SU-DHL-6 (cell line): ENCODE data around the gene P3H1.

Experiments used
- CTCF ChIP-seq: fragments of 200-600 bp; sonication (generic); IDR thresholded peaks from one replicate; pipeline ENCODE4 v1.5.1; 2017; ENCODE audit warnings: antibody characterized with exemption, mild to moderate bottlenecking, low read length, moderate library complexity; ENCODE audit not compliant: insufficient read depth, poor library complexity, severe bottlenecking
- EZH2phosphoT487 ChIP-seq: fragments of 200-600 bp; sonication (generic), shearing (Covaris generic); conservative IDR thresholded peaks from 2 replicates; pipeline ENCODE4 v1.6.1; 2018; ENCODE audit warnings: mild to moderate bottlenecking, antibody characterized with exemption, low read length, moderate library complexity, mixed read lengths

DNA sequence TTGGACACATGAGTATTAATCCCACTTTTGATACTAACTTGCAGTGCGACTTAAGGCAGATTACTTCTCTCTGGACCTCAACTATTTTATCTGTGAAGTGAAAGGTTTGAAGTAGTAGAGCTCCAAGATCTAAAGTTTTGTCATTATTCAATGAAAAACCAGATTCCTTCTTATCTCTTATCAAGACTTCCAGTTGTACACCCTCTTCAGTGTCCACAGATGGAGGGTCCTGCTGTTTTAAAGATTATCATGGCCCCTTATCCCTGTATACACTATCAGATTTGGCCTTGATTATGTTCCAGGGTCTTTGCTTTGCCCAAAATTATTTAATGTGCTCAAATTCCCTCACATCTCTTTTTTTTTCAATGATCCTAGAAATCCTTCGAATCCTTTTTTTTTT is 1.3 kb upstream of the P3H1 start:
- TF ChIP-seq CTCF (no peak), EZH2phosphoT487 (no peak)
